Endothelial cell of umbilical vein (primary cell): ENCODE data around the gene GJB1. TPM values are rescaled to one million over a fixed set of nuclear protein-coding genes. Genes with fewer than 3 reads are reported as not detected.

Experiments used
- BruUV-seq: library from RNA; stranded (reverse); fragments of 400-500 nt; replicated peaks from 2 replicates; lab custom pipeline; 2021; lab: Mats Ljungman, UMichigan
- CTCF ChIA-PET: fragments of 300-600, 350-600 bp; sonication (Branson Sonifier 250); formaldehyde crosslinking; loops from one replicate; lab custom pipeline; 2021; ENCODE audit warnings: antibody characterized with exemption, inconsistent platforms; lab: Charles Lee
- POLR2A ChIA-PET: fragments of 300-600, 350-600 bp; sonication (Branson Sonifier 250); formaldehyde crosslinking; loops from one replicate; lab custom pipeline; 2021; ENCODE audit warnings: antibody characterized with exemption, inconsistent platforms; lab: Charles Lee
- DNase-seq: peaks from one replicate; pipeline ENCODE4 v3.0.0-alpha.2; 2011; ENCODE audit warnings: low read depth, low spot score
- FAIRE-seq: peaks from 2 replicates; lab custom pipeline; 2011; peaks lifted over from hg19 to GRCh38; lab: Jason Lieb, UNC
- H2AFZ ChIP-seq: 2 replicates; pipeline ENCODE4 v1.6.0; 2012; ENCODE audit warnings: low read depth, low read length, control low read depth, inconsistent platforms
- H3K27ac ChIP-seq: 2 replicates; pipeline ENCODE4 v1.5.1; 2011; ENCODE audit warnings: low read depth, mild to moderate bottlenecking, control low read depth, low read length, moderate library complexity; ENCODE audit not compliant: insufficient read depth
- H3K27me3 ChIP-seq, 2 experiments: 2 replicates each; pipeline versions ENCODE4 v1.6.0 to v1.6.1; 2011; ENCODE audit warnings: low read length in 2 of 2, mixed read lengths in 1 of 2; ENCODE audit not compliant: control insufficient read depth in 2 of 2, insufficient read depth in 2 of 2
- H3K36me3 ChIP-seq, 2 experiments: 2 replicates in 1 of 2; 3 replicates in 1 of 2; pipeline ENCODE4 v1.5.1; 2011; ENCODE audit warnings: low read length in 2 of 2, mild to moderate bottlenecking in 1 of 2, moderate library complexity in 1 of 2; ENCODE audit not compliant: control insufficient read depth in 2 of 2, insufficient read depth in 2 of 2; ENCODE audit errors: extremely low read depth in 1 of 2
- H3K4me1 ChIP-seq: 3 replicates; pipeline ENCODE4 v1.5.1; 2011; ENCODE audit warnings: mild to moderate bottlenecking, low read length; ENCODE audit not compliant: control insufficient read depth, insufficient read depth; ENCODE audit errors: extremely low read depth
- H3K4me2 ChIP-seq: 2 replicates; pipeline ENCODE4 v1.6.1; 2011; ENCODE audit warnings: low read length, control low read depth, mixed read lengths; ENCODE audit not compliant: insufficient read depth
- H3K4me3 ChIP-seq, 3 experiments: fragments of 200-600 bp in 1 of 3; sonication (generic), shearing (Covaris generic) in 1 of 3; replicated peaks in 1 of 3; 2 replicates each; pipeline ENCODE4 v1.5.1; 2011 to 2016; ENCODE audit warnings: control low read depth in 3 of 3, low read length in 3 of 3, mild to moderate bottlenecking in 2 of 3, inconsistent platforms in 1 of 3, low read depth in 1 of 3, moderate library complexity in 1 of 3; ENCODE audit not compliant: insufficient read depth in 1 of 3
- H3K79me2 ChIP-seq: 2 replicates; pipeline ENCODE4 v1.6.0; 2012; ENCODE audit warnings: low read length, inconsistent platforms; ENCODE audit not compliant: control insufficient read depth, insufficient read depth
- H3K9ac ChIP-seq: replicated peaks from 2 replicates; pipeline ENCODE3; 2011; ENCODE audit warnings: low read length, control low read depth; ENCODE audit not compliant: insufficient read depth; ENCODE audit errors: extremely low read depth
- H3K9me1 ChIP-seq: replicated peaks from 3 replicates; pipeline ENCODE4 v1.6.0; 2011; ENCODE audit warnings: mild to moderate bottlenecking, low read length; ENCODE audit not compliant: control insufficient read depth, insufficient read depth; ENCODE audit errors: extremely low read depth
- H3K9me3 ChIP-seq: replicated peaks from 2 replicates; pipeline ENCODE4 v1.5.1; 2012; ENCODE audit warnings: low read length, inconsistent platforms; ENCODE audit not compliant: control insufficient read depth, insufficient read depth
- H4K20me1 ChIP-seq: replicated peaks from 2 replicates; pipeline ENCODE3; 2011; ENCODE audit warnings: mild to moderate bottlenecking, low read length; ENCODE audit not compliant: control insufficient read depth, insufficient read depth; ENCODE audit errors: extremely low read depth
- CTCF ChIP-seq, 2 donors: IDR thresholded peaks; 1 replicate in 1 of 2; 2 replicates in 1 of 2; pipeline ENCODE4 v1.5.1; 2011; ENCODE audit warnings: low read length in 2 of 2, mild to moderate bottlenecking in 2 of 2, moderate library complexity in 2 of 2, control low read depth in 1 of 2, inconsistent platforms in 1 of 2, low read depth in 1 of 2; ENCODE audit not compliant: insufficient read depth in 1 of 2; ENCODE audit errors: extremely low read depth in 1 of 2
- EZH2 ChIP-seq: IDR thresholded peaks from 2 replicates; pipeline ENCODE4 v1.6.1; 2012; ENCODE audit warnings: borderline replicate concordance, low read depth, mild to moderate bottlenecking, moderate library complexity, low read length, inconsistent platforms; ENCODE audit not compliant: severe bottlenecking
- FOS ChIP-seq: IDR thresholded peaks from 2 replicates; pipeline ENCODE4 v1.6.1; 2011; ENCODE audit warnings: mild to moderate bottlenecking, low read length, moderate library complexity, borderline replicate concordance; ENCODE audit not compliant: insufficient read depth
- GATA2 ChIP-seq: IDR thresholded peaks from 2 replicates; pipeline ENCODE4 v1.7.0; 2011; ENCODE audit warnings: low read depth, mild to moderate bottlenecking, moderate library complexity, mixed read lengths, low read length; ENCODE audit not compliant: insufficient read length, insufficient read depth
- JUN ChIP-seq: IDR thresholded peaks from 2 replicates; pipeline ENCODE4 v1.6.1; 2011; ENCODE audit warnings: borderline replicate concordance, low read depth; ENCODE audit not compliant: insufficient read length, insufficient read depth
- MYC ChIP-seq: IDR thresholded peaks from one replicate; pipeline ENCODE4 v1.6.1; 2011; ENCODE audit warnings: mild to moderate bottlenecking, low read depth, low read length
- POLR2A ChIP-seq: IDR thresholded peaks from 2 replicates; pipeline ENCODE4 v1.6.1; 2012; ENCODE audit warnings: low read depth, mild to moderate bottlenecking, control low read depth, low read length
- POLR2AphosphoS5 ChIP-seq: IDR thresholded peaks from 2 replicates; pipeline ENCODE4 v1.6.1; 2012; ENCODE audit warnings: low read depth, mild to moderate bottlenecking, control low read depth, low read length, moderate library complexity; ENCODE audit not compliant: insufficient read depth
- dilution Hi-C: fragments of 300-500 bp; cut with MboI; formaldehyde crosslinking; loops from one replicate; pipeline ENCODE4 v1.15.0; 2019; ENCODE audit warnings: low sequenced_read_pairs; ENCODE audit not compliant: extremely low pct_ligation_motif_present
- intact Hi-C: fragments of 100-400 bp; cut with micrococcal nuclease; formaldehyde crosslinking; loops from one replicate; pipeline ENCODE4 v1.10.0; 2022
- polyA plus RNA-seq, 4 experiments: library from polyadenylated mRNA; depleted of rRNA in 3 of 4; stranded (reverse) in 3 of 4; unstranded in 1 of 4; fragments of >200 nt; gene quantifications; 2 replicates each; pipeline versions ENCODE4 v1.2.1 to v1.2.3, GENCODE V29; 2011 to 2012; ENCODE audit warnings: missing spikeins in 1 of 4
- total RNA-seq: library from RNA; stranded (reverse); gene quantifications from 2 replicates; pipeline ENCODE4 v1.2.3, GENCODE V29; 2021
- TF ChIP-seq, protein P1 (sequence below): IDR thresholded peaks from 2 replicates; pipeline ENCODE4 v1.6.1; 2011; ENCODE audit not compliant: insufficient read depth, insufficient read length

GJB1 gene
- total and polyA plus RNA-seq, 2 donors (not counting 3 experiments of a cell fraction or from before 2014, with no cell fraction given): not detected

GRCh38 chrX:71215338-71215912 lies 7.6 kb upstream of the GJB1 start:
- H3K9me1 ChIP-seq: no peaks in the 10 kb centered on the region
- H3K36me3 ChIP-seq: no peaks in the 10 kb centered on the region
- DNase-seq (no peak), FAIRE-seq (no peak)
- no peak overlapping the region for H3K9ac ChIP-seq
- TF ChIP-seq FOS: no peak
- no peak for TF ChIP-seq CTCF (IDR thresholded peaks at IDR 0.05; ENCODE audit: extremely low read depth in 1 of 2, insufficient read depth in 1 of 2, low read depth in 1 of 2, low read length in 2 of 2)
- TF ChIP-seq GATA2: no peak
- no peak for TF ChIP-seq JUN
- no peak for TF ChIP-seq POLR2A
- no peak for TF ChIP-seq EZH2
- TF ChIP-seq POLR2AphosphoS5: no peak
- TF ChIP-seq, protein P1, sequence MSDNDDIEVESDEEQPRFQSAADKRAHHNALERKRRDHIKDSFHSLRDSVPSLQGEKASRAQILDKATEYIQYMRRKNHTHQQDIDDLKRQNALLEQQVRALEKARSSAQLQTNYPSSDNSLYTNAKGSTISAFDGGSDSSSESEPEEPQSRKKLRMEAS: no peak
- no peak for TF ChIP-seq MYC
- dilution Hi-C loops: no loop called here
- intact Hi-C loops: no loop called here
- H3K4me2 ChIP-seq: no peak overlapping the region
- no peaks in the 10 kb centered on the region for H3K9me3 ChIP-seq
- H3K4me3 ChIP-seq: no peak overlapping the region
- no peaks in the 10 kb centered on the region for H3K4me1 ChIP-seq
- H3K27me3 ChIP-seq: no peaks in the 10 kb centered on the region
- POLR2A ChIA-PET: interaction anchor here (0.6 kb wide), 1 partner anchor 297 kb away, joined by 4 read pairs; no protein-coding TSS in a partner anchor
- CTCF ChIA-PET: no interaction called here
- no peaks in the 10 kb centered on the region for H3K79me2 ChIP-seq
- no peaks in the 10 kb centered on the region for H4K20me1 ChIP-seq
- H2AFZ ChIP-seq: no peak overlapping the region
- no peak overlapping the region for H3K27ac ChIP-seq
- no TSS peak for BruUV-seq
